ENCODE measurements around the gene BICDL1.

DNA sequence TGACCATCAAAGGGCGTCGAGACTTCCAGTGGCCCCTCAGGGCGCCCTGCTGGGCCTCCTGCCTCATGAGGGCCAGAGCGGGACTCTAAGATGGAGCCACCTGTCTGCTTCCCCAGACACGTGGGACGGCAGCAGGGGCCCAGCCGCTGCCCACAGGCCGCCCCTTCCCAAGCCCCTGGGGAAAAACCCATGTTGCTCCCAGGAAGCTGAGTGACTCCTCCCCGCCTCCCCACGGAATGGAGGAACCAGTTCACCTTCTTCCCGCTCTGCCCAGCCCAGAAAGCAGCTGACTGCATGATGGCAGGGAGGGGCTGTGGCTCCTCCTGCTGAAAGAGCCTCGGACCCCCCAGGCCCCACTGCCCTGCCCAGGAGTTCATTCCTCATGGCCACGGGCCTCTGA lies 112.6 kb downstream of the BICDL1 start:
- TF ChIP-seq, protein P1, sequence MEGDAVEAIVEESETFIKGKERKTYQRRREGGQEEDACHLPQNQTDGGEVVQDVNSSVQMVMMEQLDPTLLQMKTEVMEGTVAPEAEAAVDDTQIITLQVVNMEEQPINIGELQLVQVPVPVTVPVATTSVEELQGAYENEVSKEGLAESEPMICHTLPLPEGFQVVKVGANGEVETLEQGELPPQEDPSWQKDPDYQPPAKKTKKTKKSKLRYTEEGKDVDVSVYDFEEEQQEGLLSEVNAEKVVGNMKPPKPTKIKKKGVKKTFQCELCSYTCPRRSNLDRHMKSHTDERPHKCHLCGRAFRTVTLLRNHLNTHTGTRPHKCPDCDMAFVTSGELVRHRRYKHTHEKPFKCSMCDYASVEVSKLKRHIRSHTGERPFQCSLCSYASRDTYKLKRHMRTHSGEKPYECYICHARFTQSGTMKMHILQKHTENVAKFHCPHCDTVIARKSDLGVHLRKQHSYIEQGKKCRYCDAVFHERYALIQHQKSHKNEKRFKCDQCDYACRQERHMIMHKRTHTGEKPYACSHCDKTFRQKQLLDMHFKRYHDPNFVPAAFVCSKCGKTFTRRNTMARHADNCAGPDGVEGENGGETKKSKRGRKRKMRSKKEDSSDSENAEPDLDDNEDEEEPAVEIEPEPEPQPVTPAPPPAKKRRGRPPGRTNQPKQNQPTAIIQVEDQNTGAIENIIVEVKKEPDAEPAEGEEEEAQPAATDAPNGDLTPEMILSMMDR (IDR thresholded peaks at IDR 0.05) = no peak
- TF ChIP-seq POLR2A (IDR thresholded peaks at IDR 0.05) = no peak

Measured in upper lobe of left lung (tissue), 4 donors.